GM19035 (cell line): ENCODE data around the gene LTBP3.

Experiments
- ATAC-seq: cut with Tn5 transposase; IDR thresholded peaks from one replicate; pipeline ENCODE4 v1.9.1; 2021; ENCODE audit not compliant: unreplicated experiment

Gene LTBP3

GRCh38 chr11:65555693-65556231, 2.4 kb downstream of the LTBP3 start:
- no peak for ATAC-seq

DNA sequence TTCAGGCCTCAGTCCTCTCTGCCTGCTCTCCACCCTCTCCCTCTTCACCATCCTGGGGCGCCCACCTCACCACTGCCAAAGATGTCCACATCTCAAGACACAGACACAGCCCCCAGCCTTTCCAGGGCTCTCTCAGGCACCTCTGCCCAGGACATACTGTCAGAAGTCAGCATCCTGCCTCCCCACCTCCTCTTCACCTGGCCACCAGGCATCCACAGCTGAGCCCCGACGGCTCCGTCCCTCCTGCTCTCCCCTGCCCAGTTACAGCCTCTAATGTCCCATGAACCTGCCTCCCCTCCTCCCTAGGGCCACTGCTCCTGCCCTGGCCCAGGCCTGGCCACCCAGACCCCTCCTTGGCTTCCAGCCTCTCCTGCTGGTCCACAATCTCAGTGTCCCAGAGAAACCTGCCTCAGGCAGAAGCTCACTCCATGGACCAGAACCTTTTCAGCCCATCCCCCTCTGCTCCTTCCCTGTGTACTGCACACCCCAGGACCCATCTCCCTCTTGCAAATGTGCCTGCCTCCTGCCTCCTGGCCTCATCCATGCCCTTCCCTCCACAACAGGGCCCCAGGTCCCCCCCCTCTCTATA, 3.2 kb downstream of the LTBP3 start:
- no peak for ATAC-seq

- ATAC-seq: no peak
Measured at GRCh38 chr11:65554057-65554818, 3.9 kb downstream of the LTBP3 start.

- ATAC-seq: no peak
Measured at GRCh38 chr11:65553301-65554001, 4.7 kb downstream of the LTBP3 start.

GRCh38 chr11:65552388-65552951, 5.7 kb downstream of the LTBP3 start:
- ATAC-seq: no peak

- ATAC-seq: peak; percentile 63
Measured at GRCh38 chr11:65551572-65552387, 6.4 kb downstream of the LTBP3 start.

DNA sequence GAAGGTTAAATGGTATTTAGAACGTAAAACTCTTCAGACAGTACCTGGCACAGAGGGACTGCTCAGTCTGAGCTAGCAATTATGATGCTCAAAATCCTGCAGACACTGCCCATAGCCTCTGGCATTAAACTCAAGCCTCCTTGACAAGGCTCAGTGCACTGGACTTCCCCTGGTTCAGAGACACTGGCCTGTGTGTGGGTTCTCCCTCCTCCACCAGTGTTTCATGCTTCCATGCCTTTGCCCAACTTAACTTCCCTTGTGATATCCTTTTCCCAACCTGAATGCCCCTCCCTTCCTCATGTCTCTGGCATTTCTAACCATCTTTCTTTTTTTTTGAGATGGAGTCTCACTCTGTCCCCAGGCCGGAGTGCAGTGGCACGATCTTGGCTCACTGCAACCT, 9.1 kb downstream of the LTBP3 start:
- no peak for ATAC-seq

DNA sequence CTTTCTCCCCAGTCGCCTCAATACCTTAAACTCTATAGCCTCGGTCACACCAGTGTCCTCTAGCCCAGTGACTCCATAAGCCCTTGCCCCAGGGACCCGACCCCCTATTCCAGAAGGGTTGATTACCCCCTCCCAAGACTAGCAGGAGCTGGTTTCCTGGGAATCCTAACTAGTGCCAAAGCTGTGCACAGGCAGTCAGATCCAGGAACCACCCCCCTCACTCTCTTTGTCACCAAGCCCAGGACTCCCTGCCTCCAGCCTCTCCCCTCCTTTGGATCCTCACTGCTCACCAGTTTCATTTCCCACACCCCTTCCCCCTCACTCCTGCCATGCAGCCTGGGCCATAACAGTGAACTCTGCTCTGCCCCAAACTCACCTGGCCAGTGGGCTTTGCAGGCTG, 9.8 kb downstream of the LTBP3 start:
- no peak for ATAC-seq

- ATAC-seq: no peak
Measured at GRCh38 chr11:65547446-65548125, 10.6 kb downstream of the LTBP3 start.

GRCh38 chr11:65546217-65546958, 11.8 kb downstream of the LTBP3 start:
- peak; percentile 88 for ATAC-seq

GRCh38 chr11:65545853-65546216, 12.3 kb downstream of the LTBP3 start:
- ATAC-seq: no peak

GRCh38 chr11:65542738-65543390, 15.3 kb downstream of the LTBP3 start:
- no peak for ATAC-seq

GRCh38 chr11:65541093-65541982, 16.8 kb downstream of the LTBP3 start:
- ATAC-seq: no peak

- ATAC-seq: peak; percentile 69
Measured at GRCh38 chr11:65540290-65541092, 17.7 kb downstream of the LTBP3 start.

DNA sequence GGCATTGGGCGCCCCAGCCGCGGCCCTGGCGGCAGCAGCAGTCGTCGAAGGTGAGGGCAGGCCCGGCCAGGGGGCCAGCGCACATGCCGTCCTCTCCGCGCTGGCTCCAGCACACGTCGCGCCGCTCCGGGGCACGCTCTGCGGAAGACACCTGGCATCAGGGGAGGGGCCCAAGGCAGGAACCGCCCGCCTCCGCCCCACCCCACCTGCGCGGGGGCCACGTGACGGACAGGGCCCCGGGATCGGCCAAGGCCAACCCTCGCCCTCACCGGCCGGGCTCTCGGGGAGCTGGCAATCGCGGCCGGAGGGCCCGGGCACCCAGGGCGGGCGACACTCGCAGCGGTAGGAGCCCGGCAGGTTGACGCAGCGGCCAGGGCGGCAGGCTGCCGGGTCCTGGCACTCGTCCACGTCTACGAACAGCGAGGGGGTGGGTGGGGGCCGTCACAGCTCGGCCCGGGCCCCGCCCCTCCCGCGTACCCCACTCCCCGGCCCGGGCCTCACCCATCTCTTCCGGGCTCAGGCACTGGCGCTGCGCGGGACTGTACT, 18.3 kb downstream of the LTBP3 start:
- ATAC-seq: peak; percentile 56

- ATAC-seq: no peak
Measured at GRCh38 chr11:65538915-65539743, 19.0 kb downstream of the LTBP3 start.
